Measurements from ENCODE around the gene EFNA2. TPM values are rescaled to one million over a fixed set of nuclear protein-coding genes. Genes with fewer than 3 reads are reported as not detected.

The EFNA2 gene
- total RNA-seq, 1 experiment from 2014 or later = 12.2 TPM

- H3K9me2 ChIP-seq (ENCODE audit: insufficient read depth) = no peaks in the 10 kb centered on the region
- ChIA-PET CTCF (interaction anchor here (0.9 to 6.5 kb wide), 6 partner anchors 7 to 44 kb away, joined by 3 to 325 read pairs (median 12); partner anchors contain the start of gene ATP5F1D), POLR2A (interaction anchor here (0.7 to 3.0 kb wide), 7 partner anchors 8 to 172 kb away, joined by 3 to 58 read pairs (median 9); partner anchors contain the start of gene FAM174C), RAD21 (ENCODE audit: low non-redundant PET in 1 of 2, low total read pairs in 2 of 2, uncharacterized antibody in 2 of 2, unreplicated experiment in 2 of 2) (interaction anchor here (2.1 kb wide), 2 partner anchors 20 to 21 kb away, joined by 45 to 51 read pairs; no protein-coding TSS in a partner anchor)
- no peaks in the 10 kb centered on the region for H3K27me3 ChIP-seq (ENCODE audit: insufficient read depth, low read length)
- DNase-seq (ENCODE audit: low read depth, low spot score) (no peak), ATAC-seq (peak; percentile 15; the same call in 1 of the 2 replicates)
- peak overlapping the region; percentile 9 to 34; a peak in 3 of 4 replicates for H3K4me3 ChIP-seq (replicated peaks in 1 of 2; ENCODE audit: low read depth in 1 of 2, low read length in 2 of 2)
- H3K9me3 ChIP-seq (ENCODE audit: control insufficient read depth in 1 of 2, insufficient read depth in 1 of 2, low read depth in 1 of 2, low read length in 2 of 2) = no peaks in the 10 kb centered on the region
- TF ChIP-seq EZH2phosphoT487 (IDR thresholded peaks at IDR 0.05; ENCODE audit: borderline replicate concordance) (no peak), CEBPB (IDR thresholded peaks at IDR 0.05; ENCODE audit: low read depth) (no peak), REST (IDR thresholded peaks at IDR 0.05; ENCODE audit: low read depth) (no peak), POLR2AphosphoS5 (IDR thresholded peaks at IDR 0.05; ENCODE audit: low read depth, low read length) (peak; percentile 43; the same call in 1 of the 2 replicates), POLR2A (IDR thresholded peaks at IDR 0.05; ENCODE audit: borderline replicate concordance, extremely low read depth, insufficient read depth, insufficient read length) (peak; percentile 30), YY1 (IDR thresholded peaks at IDR 0.05; ENCODE audit: extremely low read depth, insufficient replicate concordance, low read depth, low read length) (no peak), ZFX (IDR thresholded peaks at IDR 0.05) (peak; percentile 21; the same call in 1 of the 2 replicates), RAD21 (IDR thresholded peaks at IDR 0.05; ENCODE audit: low read depth) (no peak), JUND (IDR thresholded peaks at IDR 0.05) (no peak), MAX (IDR thresholded peaks at IDR 0.05) (no peak), SIN3A (IDR thresholded peaks at IDR 0.05; ENCODE audit: low read depth) (no peak)
- H3K9ac ChIP-seq (ENCODE audit: low read length) = peak overlapping the region; percentile 54
- intact Hi-C loops (cut with micrococcal nuclease) = no loop called here
- peaks cover 49 to 90% of the 10 kb centered on the region in 2 experiments for H3K4me1 ChIP-seq (ENCODE audit: control insufficient read depth in 1 of 2, insufficient read depth in 2 of 2, low read length in 2 of 2)
- H3K4me2 ChIP-seq (ENCODE audit: low read length) = peak overlapping the region; percentile 97
- BruUV-seq (replicated peaks) = no TSS peak
- H4K20me1 ChIP-seq (ENCODE audit: insufficient read depth) = no peaks in the 10 kb centered on the region
- peaks cover 12% of the 10 kb centered on the region for H3K79me2 ChIP-seq (ENCODE audit: insufficient read depth, low read length)
- no peak overlapping the region for H2AFZ ChIP-seq (ENCODE audit: low read depth, low read length, poor library complexity, severe bottlenecking)
- peak overlapping the region; percentile 99 for H3K27ac ChIP-seq (ENCODE audit: low read depth, low read length)
- no peaks in the 10 kb centered on the region for H3K36me3 ChIP-seq (ENCODE audit: control insufficient read depth in 1 of 2, insufficient read depth in 2 of 2, low read length in 2 of 2)
Observed at GRCh38 chr19:1264801-1265614, 20.7 kb upstream of the EFNA2 start.
